ENCODE measurements around the gene NUDC.
"Not testable (repeated sequence)": the region's sequence is repeated elsewhere in the genome, so short reads cannot be mapped to it uniquely, and the experiment has no call there.

NUDC gene

GRCh38 chr1:26921540-26922430 lies at the start of gene NUDC:
Gene NUDC (plus strand): TSS chr1:26921743. CDS start chr1:26921849, 106 bp downstream.
- Histone ChIP-seq H3K36me3 (ENCODE audit: insufficient read depth, low read length) (peaks cover 26% of the 10 kb centered on the region), H3K27me3 (ENCODE audit: insufficient read depth, low read length) (no peaks in the 10 kb centered on the region), H2AFZ (ENCODE audit: low read depth, low read length) (peak within 1 kb of the TSS; percentile 89), H3K9me3 (ENCODE audit: low read length) (no peaks in the 10 kb centered on the region), H3K4me3 (ENCODE audit: low read length) (peak within 1 kb of the TSS; percentile 93), H3K4me1 (ENCODE audit: insufficient read depth, low read length) (peaks cover 18% of the 10 kb centered on the region)

DNA sequence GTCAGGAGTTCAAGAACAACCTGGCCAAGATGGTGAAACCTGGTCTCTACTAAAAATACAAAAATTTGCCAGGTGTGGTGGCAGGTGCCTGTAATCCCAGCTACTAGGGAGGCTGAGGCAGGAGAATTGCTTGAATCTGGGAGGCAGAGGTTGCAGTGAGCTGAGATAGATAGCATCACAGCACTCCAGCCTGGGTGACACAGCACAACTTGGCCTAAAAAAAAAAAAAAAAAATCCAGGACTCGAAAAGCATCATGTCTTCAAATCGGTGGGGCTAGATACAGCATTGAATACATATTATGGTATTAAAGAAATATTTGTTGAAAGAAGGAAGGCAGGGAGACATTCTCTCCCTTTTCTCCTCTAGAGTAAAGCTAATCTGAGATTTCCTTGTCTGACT lies 48.4 kb upstream of the NUDC start:
- not testable (repeated sequence) for H3K36me3 ChIP-seq (ENCODE audit: insufficient read depth, low read length); H3K4me1 ChIP-seq (ENCODE audit: insufficient read depth, low read length); H2AFZ ChIP-seq (ENCODE audit: low read depth, low read length); H3K4me3 ChIP-seq (ENCODE audit: low read length); H3K27me3 ChIP-seq (ENCODE audit: insufficient read depth, low read length); H3K9me3 ChIP-seq (ENCODE audit: low read length)

DNA sequence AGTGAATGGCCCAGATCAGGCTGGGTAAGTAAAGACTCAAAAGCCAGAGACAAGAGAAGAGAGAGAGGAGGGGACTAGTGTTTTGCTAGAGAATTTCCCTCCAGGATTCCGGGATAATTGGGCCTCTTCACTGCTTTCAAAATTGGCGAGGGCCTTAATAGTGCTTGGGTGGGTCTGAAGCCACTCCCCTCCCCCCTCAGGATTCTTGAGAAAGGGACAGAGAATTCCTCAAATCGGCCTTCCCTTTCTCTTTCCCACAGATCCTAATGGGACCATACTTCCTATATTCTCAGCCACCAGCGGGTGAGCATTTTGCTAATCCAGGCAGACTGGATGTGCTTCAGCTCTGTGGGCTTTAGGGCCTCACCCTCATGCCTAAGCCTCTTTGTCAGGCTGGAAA lies 46.6 kb upstream of the NUDC start:
- H3K9me3 ChIP-seq (ENCODE audit: low read length): no peaks in the 10 kb centered on the region

DNA sequence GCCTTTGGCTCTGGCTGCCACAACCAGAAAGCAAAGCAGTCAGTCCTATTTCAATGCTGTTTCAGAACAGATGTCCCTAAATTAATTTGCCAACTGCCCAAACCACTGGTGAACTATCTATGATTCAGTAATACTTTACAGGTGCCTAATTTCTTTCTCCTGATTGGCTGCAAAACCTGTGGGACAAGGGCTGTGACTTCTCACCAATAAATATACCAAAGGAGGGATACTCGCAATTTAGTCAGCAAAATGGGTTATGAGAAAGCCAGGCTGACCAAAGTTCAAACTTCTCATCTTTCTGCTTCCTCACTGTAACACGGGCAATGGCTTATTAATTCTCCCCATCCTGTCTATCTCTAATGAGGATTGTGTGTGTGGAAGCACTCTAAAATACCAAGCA lies 44.2 kb upstream of the NUDC start:
- H3K27me3 ChIP-seq (ENCODE audit: insufficient read depth, low read length): no peaks in the 10 kb centered on the region
- no peak overlapping the region for H3K4me3 ChIP-seq (ENCODE audit: low read length)
- H3K4me1 ChIP-seq (ENCODE audit: insufficient read depth, low read length): no peaks in the 10 kb centered on the region
- no peaks in the 10 kb centered on the region for H3K9me3 ChIP-seq (ENCODE audit: low read length)
- H2AFZ ChIP-seq (ENCODE audit: low read depth, low read length): no peak overlapping the region
- peaks cover 30% of the 10 kb centered on the region for H3K36me3 ChIP-seq (ENCODE audit: insufficient read depth, low read length)

More for the DNA sequence above, 46.6 kb upstream of the NUDC start:
- peaks cover 15% of the 10 kb centered on the region for H3K36me3 ChIP-seq (ENCODE audit: insufficient read depth, low read length)
- H3K4me1 ChIP-seq (ENCODE audit: insufficient read depth, low read length): no peaks in the 10 kb centered on the region
- no peak overlapping the region for H2AFZ ChIP-seq (ENCODE audit: low read depth, low read length)
- H3K27me3 ChIP-seq (ENCODE audit: insufficient read depth, low read length): no peaks in the 10 kb centered on the region
- no peak overlapping the region for H3K4me3 ChIP-seq (ENCODE audit: low read length)

DNA sequence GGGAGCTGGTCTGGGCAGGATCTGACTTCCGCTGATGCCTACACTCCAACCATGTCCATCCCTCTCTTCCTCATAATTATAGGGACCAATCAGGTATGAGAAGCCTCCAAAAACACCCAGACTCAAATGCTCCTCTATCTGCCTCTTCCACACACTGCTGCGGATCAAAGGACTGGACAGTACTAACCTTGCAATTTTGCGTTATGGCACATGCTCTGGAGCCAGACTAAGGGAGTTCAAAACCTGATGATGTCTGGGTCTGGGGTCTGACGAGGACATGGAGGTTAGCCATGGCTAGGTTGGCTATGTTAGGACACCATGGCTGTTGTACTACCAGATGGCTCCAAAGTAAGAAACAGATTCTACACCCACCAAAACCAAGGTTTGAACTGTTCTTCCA lies 41.8 kb upstream of the NUDC start:
- no peaks in the 10 kb centered on the region for H3K4me1 ChIP-seq (ENCODE audit: insufficient read depth, low read length)
- H2AFZ ChIP-seq (ENCODE audit: low read depth, low read length): no peak overlapping the region
- H3K36me3 ChIP-seq (ENCODE audit: insufficient read depth, low read length): peaks cover 53% of the 10 kb centered on the region
- no peak overlapping the region for H3K4me3 ChIP-seq (ENCODE audit: low read length)
- H3K27me3 ChIP-seq (ENCODE audit: insufficient read depth, low read length): no peaks in the 10 kb centered on the region
- H3K9me3 ChIP-seq (ENCODE audit: low read length): no peaks in the 10 kb centered on the region

DNA sequence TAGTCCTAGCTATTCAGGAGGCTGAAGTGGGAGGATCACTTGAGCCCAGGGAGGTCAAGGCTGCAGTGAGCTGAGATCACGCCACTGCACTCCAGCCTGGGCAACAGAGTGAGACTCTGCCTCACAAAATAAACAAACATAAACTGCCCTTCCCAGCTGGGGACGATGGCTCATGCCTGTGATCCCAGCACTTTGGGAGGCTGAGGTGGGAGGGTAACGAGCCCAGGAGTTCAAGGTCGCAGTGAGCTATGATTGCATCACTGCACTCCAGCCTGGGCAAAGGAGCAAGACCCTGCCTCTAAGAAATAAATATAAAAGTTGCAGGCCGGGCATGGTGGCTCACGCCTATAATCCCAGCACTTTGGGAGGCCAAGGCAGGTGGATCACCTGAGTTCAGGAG lies 39.9 kb upstream of the NUDC start:
- not testable (repeated sequence) for H3K9me3 ChIP-seq (ENCODE audit: low read length); H3K4me3 ChIP-seq (ENCODE audit: low read length); H2AFZ ChIP-seq (ENCODE audit: low read depth, low read length); H3K4me1 ChIP-seq (ENCODE audit: insufficient read depth, low read length); H3K27me3 ChIP-seq (ENCODE audit: insufficient read depth, low read length)
- H3K36me3 ChIP-seq (ENCODE audit: insufficient read depth, low read length): peaks cover 64% of the 10 kb centered on the region

DNA sequence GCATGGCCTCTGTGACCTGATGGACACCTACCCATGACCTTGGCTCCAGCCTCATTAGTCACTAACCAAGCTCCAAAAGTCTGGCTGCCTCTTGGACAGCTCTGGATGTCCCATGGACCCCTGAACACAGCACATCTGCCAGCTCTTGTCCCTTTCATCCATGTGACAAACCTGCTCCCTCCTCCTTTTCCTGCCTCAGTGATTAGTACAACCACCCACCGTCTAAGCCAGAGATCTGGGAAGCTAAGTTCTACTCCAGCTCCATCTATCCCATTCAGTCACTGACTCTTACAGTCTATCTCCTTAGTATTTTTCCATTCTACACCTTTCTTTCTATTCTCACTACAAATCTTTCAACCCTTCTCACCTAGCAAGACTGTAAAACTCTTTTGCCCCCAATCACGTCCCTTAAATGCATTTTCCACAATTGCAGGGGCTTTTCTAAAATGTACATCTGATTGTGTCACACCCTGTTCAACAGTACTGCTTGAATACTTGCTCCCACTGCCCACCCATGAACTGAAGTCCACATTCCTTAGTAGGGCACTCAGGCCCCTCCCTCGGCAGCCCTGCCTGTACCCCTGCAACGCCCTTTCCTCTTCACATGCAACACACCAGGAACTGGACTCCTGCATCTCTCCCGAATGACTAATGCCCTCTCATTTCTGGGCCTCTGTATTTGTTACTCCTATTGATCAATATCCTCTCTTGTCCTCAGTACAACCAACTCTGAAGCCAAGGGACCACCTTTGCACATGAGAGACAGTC lies 38.7 kb upstream of the NUDC start:
- H3K27me3 ChIP-seq (ENCODE audit: insufficient read depth, low read length): no peaks in the 10 kb centered on the region
- no peak overlapping the region for H3K4me3 ChIP-seq (ENCODE audit: low read length)
- no peaks in the 10 kb centered on the region for H3K4me1 ChIP-seq (ENCODE audit: insufficient read depth, low read length)
- H3K9me3 ChIP-seq (ENCODE audit: low read length): no peaks in the 10 kb centered on the region
- peaks cover 62% of the 10 kb centered on the region for H3K36me3 ChIP-seq (ENCODE audit: insufficient read depth, low read length)
- no peak overlapping the region for H2AFZ ChIP-seq (ENCODE audit: low read depth, low read length)

- no peaks in the 10 kb centered on the region for H3K9me3 ChIP-seq (ENCODE audit: low read length)
- H3K4me1 ChIP-seq (ENCODE audit: insufficient read depth, low read length): peaks cover 15% of the 10 kb centered on the region
- H2AFZ ChIP-seq (ENCODE audit: low read depth, low read length): no peak overlapping the region
- H3K4me3 ChIP-seq (ENCODE audit: low read length): no peak overlapping the region
- no peaks in the 10 kb centered on the region for H3K27me3 ChIP-seq (ENCODE audit: insufficient read depth, low read length)
- H3K36me3 ChIP-seq (ENCODE audit: insufficient read depth, low read length): peaks cover 53% of the 10 kb centered on the region
These were observed 34.4 kb upstream of the NUDC start for GRCh38 chr1:26887125-26887524.

DNA sequence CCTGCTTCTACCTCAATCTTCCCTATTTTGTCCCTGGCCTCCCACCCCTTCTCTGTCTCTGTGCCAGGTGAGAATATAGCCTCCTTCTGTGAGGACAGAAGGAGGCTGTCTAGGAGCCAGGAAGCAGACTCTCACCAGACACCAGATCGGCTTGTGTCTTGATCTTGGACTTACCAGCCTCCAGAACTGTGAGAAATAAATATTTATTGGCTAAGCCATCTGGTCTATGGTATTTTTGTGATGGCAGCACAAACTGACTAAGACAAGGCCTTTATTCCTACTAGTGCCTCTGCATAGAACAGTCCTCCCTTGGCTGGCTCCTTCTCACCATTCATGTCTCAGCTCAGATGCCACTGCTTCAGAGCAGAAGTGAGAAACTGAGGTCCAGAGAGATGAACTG lies 33.3 kb upstream of the NUDC start:
- H3K27me3 ChIP-seq (ENCODE audit: insufficient read depth, low read length): no peaks in the 10 kb centered on the region
- H3K36me3 ChIP-seq (ENCODE audit: insufficient read depth, low read length): peaks cover 53% of the 10 kb centered on the region

GRCh38 chr1:26889551-26890466 lies 31.7 kb upstream of the NUDC start, which contains the start of gene GPN2:
Gene GPN2 (minus strand): TSS chr1:26890283. CDS start chr1:26890096, 187 bp downstream.
- H2AFZ ChIP-seq (ENCODE audit: low read depth, low read length): peak within 1 kb of the TSS; percentile 63
- peaks cover 49% of the 10 kb centered on the region for H3K36me3 ChIP-seq (ENCODE audit: insufficient read depth, low read length)

More for the DNA sequence above, 33.3 kb upstream of the NUDC start:
- Histone ChIP-seq H3K9me3 (ENCODE audit: low read length) (no peaks in the 10 kb centered on the region), H3K4me3 (ENCODE audit: low read length) (no peak overlapping the region), H3K4me1 (ENCODE audit: insufficient read depth, low read length) (peaks cover 15% of the 10 kb centered on the region), H2AFZ (ENCODE audit: low read depth, low read length) (no peak overlapping the region)

GRCh38 chr1:26890467-26890796 lies 31.1 kb upstream of the NUDC start:
- Histone ChIP-seq H3K36me3 (ENCODE audit: insufficient read depth, low read length) (peaks cover 50% of the 10 kb centered on the region), H3K4me1 (ENCODE audit: insufficient read depth, low read length) (peaks cover 15% of the 10 kb centered on the region), H3K9me3 (ENCODE audit: low read length) (no peaks in the 10 kb centered on the region), H3K27me3 (ENCODE audit: insufficient read depth, low read length) (no peaks in the 10 kb centered on the region), H2AFZ (ENCODE audit: low read depth, low read length) (peak overlapping the region; percentile 63), H3K4me3 (ENCODE audit: low read length) (peak overlapping the region; percentile 83)

More at GRCh38 chr1:26889551-26890466, 31.7 kb upstream of the NUDC start, which contains the start of gene GPN2:
- Histone ChIP-seq H3K4me1 (ENCODE audit: insufficient read depth, low read length) (peaks cover 15% of the 10 kb centered on the region), H3K9me3 (ENCODE audit: low read length) (no peaks in the 10 kb centered on the region), H3K27me3 (ENCODE audit: insufficient read depth, low read length) (no peaks in the 10 kb centered on the region), H3K4me3 (ENCODE audit: low read length) (peak within 1 kb of the TSS; percentile 83)

DNA sequence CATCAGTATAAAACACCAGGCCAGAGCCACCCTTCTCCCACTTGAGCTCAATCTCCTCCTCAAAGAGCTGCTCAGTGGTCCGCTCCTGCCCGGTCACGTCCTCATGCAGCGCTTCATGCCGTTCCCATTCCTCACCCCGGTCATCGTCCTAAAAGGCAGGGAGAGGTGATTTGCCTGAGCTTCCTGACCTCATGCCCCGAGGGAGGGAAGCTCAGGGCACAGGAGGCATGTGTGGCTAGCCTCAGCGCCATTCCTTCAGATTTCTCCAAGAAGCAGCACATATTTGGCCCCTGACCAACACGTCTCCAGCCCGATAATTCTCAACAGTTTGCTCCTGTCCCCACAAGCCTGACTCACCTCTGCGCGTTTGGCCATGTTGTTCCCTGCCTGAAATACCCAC lies 27.3 kb upstream of the NUDC start:
- H2AFZ ChIP-seq (ENCODE audit: low read depth, low read length): no peak overlapping the region
- no peaks in the 10 kb centered on the region for H3K9me3 ChIP-seq (ENCODE audit: low read length)
- no peak overlapping the region for H3K4me3 ChIP-seq (ENCODE audit: low read length)
- no peaks in the 10 kb centered on the region for H3K27me3 ChIP-seq (ENCODE audit: insufficient read depth, low read length)
- H3K36me3 ChIP-seq (ENCODE audit: insufficient read depth, low read length): peaks cover 38% of the 10 kb centered on the region
- H3K4me1 ChIP-seq (ENCODE audit: insufficient read depth, low read length): peaks cover 14% of the 10 kb centered on the region

Measured in neuron (in vitro differentiated cells).